Fibroblast of mammary gland (primary cell): Measurements from ENCODE around the gene ARVCF.
A peak's percentile ranks its signal among the peaks of the same experiment; 100 is the strongest.

Experiments
- DNase-seq: peaks from one replicate; pipeline ENCODE4 v3.0.0-alpha.2; 2010; ENCODE audit warnings: low read depth
- H3K4me3 ChIP-seq: 2 replicates; pipeline ENCODE4 v1.5.1; 2011; ENCODE audit warnings: low read depth, mild to moderate bottlenecking, low read length, moderate library complexity; ENCODE audit not compliant: control insufficient read depth
- CTCF ChIP-seq: conservative IDR thresholded peaks from 2 replicates; pipeline ENCODE4 v1.5.1; 2011; ENCODE audit warnings: low read depth, low read length, inconsistent platforms; ENCODE audit not compliant: control insufficient read depth, insufficient read depth

ARVCF gene

GRCh38 chr22:20016734-20017621 lies at the start of gene ARVCF:
ARVCF (minus strand) TSS chr22:20016823; CDS start chr22:19990794, 26,029 bp downstream.
- no peak for TF ChIP-seq CTCF
- H3K4me3 ChIP-seq, result peak within 1 kb of the TSS; percentile 45
- DNase-seq, result peak; percentile 81

GRCh38 chr22:20065896-20066616 lies 49.4 kb upstream of the ARVCF start:
- no peak for DNase-seq
- no peak overlapping the region for H3K4me3 ChIP-seq
- TF ChIP-seq CTCF, result no peak

GRCh38 chr22:20064545-20065262 lies 48.1 kb upstream of the ARVCF start:
- TF ChIP-seq CTCF, result no peak
- no peak for DNase-seq
- no peak overlapping the region for H3K4me3 ChIP-seq

- H3K4me3 ChIP-seq, result no peak overlapping the region
- no peak for TF ChIP-seq CTCF
- DNase-seq, result no peak
These were observed 47.5 kb upstream of the ARVCF start for GRCh38 chr22:20064140-20064480.

GRCh38 chr22:20063271-20064139 lies 46.9 kb upstream of the ARVCF start:
- H3K4me3 ChIP-seq, result no peak overlapping the region
- TF ChIP-seq CTCF, result no peak
- DNase-seq, result no peak

GRCh38 chr22:20062766-20063083 lies 46.1 kb upstream of the ARVCF start:
- peak; percentile 80 for DNase-seq
- no peak overlapping the region for H3K4me3 ChIP-seq
- TF ChIP-seq CTCF, result no peak
